K562 (cell line): Measurements from ENCODE around the gene TPCN1. TPM values are rescaled to one million over a fixed set of nuclear protein-coding genes. Genes with fewer than 3 reads are reported as not detected.

Source experiments
- ATAC-seq: fragments of 200-7000 bp; cut with Tn5 transposase; 3 replicates; pipeline ENCODE4 v1.9.1; 2020; ENCODE audit warnings: moderate library complexity
- BruUV-seq: library from RNA; stranded (reverse); fragments of 400-500 nt; replicated peaks from 2 replicates; lab custom pipeline; 2021; lab: Mats Ljungman, UMichigan
- CTCF ChIA-PET: fragments of 300-600 bp; formaldehyde crosslinking; extraction: SDS; loops from one replicate; lab custom pipeline; 2021; ENCODE audit warnings: low intra/inter-chr PET ratio; lab: Yijun Ruan, JAX
- POLR2A ChIA-PET: fragments of 300-600, 350-650 bp; sonication (Branson Sonifier 250); formaldehyde crosslinking; extraction: SDS; loops from one replicate; lab custom pipeline; 2021; ENCODE audit warnings: antibody characterized with exemption, inconsistent platforms; lab: Yijun Ruan, JAX
- DNase-seq, 4 experiments: peaks; one replicate each; pipeline versions ENCODE4 v3.0.0 to v3.0.0-alpha.2; 2011 to 2018; ENCODE audit warnings: low spot score in 3 of 4, mixed read lengths in 3 of 4; ENCODE audit errors: extremely low read depth in 1 of 4
- FAIRE-seq: peaks from 2 replicates; lab custom pipeline; 2011; peaks lifted over from hg19 to GRCh38; lab: Jason Lieb, UNC
- H2AFZ ChIP-seq: 2 replicates; pipeline ENCODE4 v1.6.0; 2011; ENCODE audit warnings: low read depth, low read length, control low read depth, inconsistent platforms
- H3K27ac ChIP-seq: fragments of 200-600 bp; 3 replicates; pipeline ENCODE4 v1.8.0; 2011; ENCODE audit warnings: low read depth, mild to moderate bottlenecking, control low read depth, inconsistent platforms, low read length, moderate library complexity, mixed read lengths; ENCODE audit errors: extremely low read depth
- H3K27me3 ChIP-seq, 2 experiments: fragments of 300-600 bp in 1 of 2; 2 replicates in 1 of 2; 3 replicates in 1 of 2; pipeline versions ENCODE4 v1.6.0 to v1.8.0; 2011; ENCODE audit warnings: inconsistent platforms in 2 of 2, low read length in 2 of 2, mild to moderate bottlenecking in 1 of 2, mixed read lengths in 1 of 2, moderate library complexity in 1 of 2; ENCODE audit not compliant: control insufficient read depth in 2 of 2, insufficient read depth in 2 of 2
- H3K36me3 ChIP-seq: fragments of 300-600 bp; 3 replicates; pipeline ENCODE4 v1.8.0; 2011; ENCODE audit warnings: mild to moderate bottlenecking, low read length, inconsistent platforms; ENCODE audit not compliant: control insufficient read depth, insufficient read depth
- H3K4me1 ChIP-seq, 2 experiments: fragments of 200-600 bp in 1 of 2; replicated peaks in 1 of 2; 2 replicates in 1 of 2; 3 replicates in 1 of 2; pipeline versions ENCODE4 v1.5.1 to v1.8.0; 2011; ENCODE audit warnings: inconsistent platforms in 2 of 2, low read length in 2 of 2, mild to moderate bottlenecking in 1 of 2, mixed read lengths in 1 of 2, moderate library complexity in 1 of 2; ENCODE audit not compliant: control insufficient read depth in 2 of 2, insufficient read depth in 2 of 2
- H3K4me2 ChIP-seq: 2 replicates; pipeline ENCODE4 v1.6.1; 2011; ENCODE audit warnings: low read length, control low read depth, inconsistent platforms, mixed read lengths; ENCODE audit not compliant: insufficient read depth
- H3K4me3 ChIP-seq: fragments of 200-600 bp; sonication (generic), shearing (Covaris generic); 2 replicates; pipeline ENCODE4 v1.5.1; 2016; ENCODE audit warnings: control low read depth, inconsistent platforms
- H3K79me2 ChIP-seq: fragments of 200-600 bp; 3 replicates; pipeline ENCODE4 v1.8.0; 2011; ENCODE audit warnings: low read length, inconsistent platforms; ENCODE audit not compliant: control insufficient read depth, insufficient read depth
- H3K9ac ChIP-seq, 2 experiments: 2 replicates each; pipeline versions ENCODE4 v1.6.0 to v1.6.1; 2011; ENCODE audit warnings: low read depth in 2 of 2, low read length in 2 of 2, control low read depth in 1 of 2, inconsistent platforms in 1 of 2, mild to moderate bottlenecking in 1 of 2, mixed read lengths in 1 of 2; ENCODE audit not compliant: insufficient read depth in 1 of 2
- H3K9me1 ChIP-seq: one replicate; pipeline ENCODE4 v1.6.0; 2011; ENCODE audit warnings: inconsistent platforms, mild to moderate bottlenecking, low read length, moderate library complexity; ENCODE audit not compliant: control insufficient read depth, insufficient read depth
- H3K9me3 ChIP-seq: replicated peaks from 2 replicates; pipeline ENCODE4 v1.5.1; 2011; ENCODE audit warnings: low read depth, low read length, inconsistent platforms; ENCODE audit not compliant: control insufficient read depth, insufficient read depth
- H4K20me1 ChIP-seq: replicated peaks from 2 replicates; pipeline ENCODE4 v1.6.1; 2011; ENCODE audit warnings: low read length, inconsistent platforms, mixed read lengths; ENCODE audit not compliant: control insufficient read depth, insufficient read depth
- CTBP1 ChIP-seq: fragments of 450-650 bp; IDR thresholded peaks from 2 replicates; pipeline ENCODE4 v1.6.1; 2016; ENCODE audit warnings: borderline replicate concordance
- FOXA3 ChIP-seq, 2 experiments: fragments of 450-650 bp in 1 of 2; sonication (generic) in 1 of 2; formaldehyde crosslinking; IDR thresholded peaks in 1 of 2; conservative IDR thresholded peaks in 1 of 2; 2 replicates each; pipeline versions ENCODE4 v1.4.0 to v1.8.0; 2020 to 2022; ENCODE audit warnings: mild to moderate bottlenecking in 2 of 2, missing genetic modification reagents in 1 of 2
- KLF13 ChIP-seq: fragments of 450-650 bp; IDR thresholded peaks from 2 replicates; pipeline ENCODE4 v1.6.1; 2016; ENCODE audit warnings: missing genetic modification characterization, low read depth, mild to moderate bottlenecking, missing compliant biosample characterization, moderate library complexity, borderline replicate concordance
- KLF16 ChIP-seq: IDR thresholded peaks from 2 replicates; pipeline ENCODE4 v1.6.1; 2016; ENCODE audit warnings: antibody characterized with exemption
- LCOR ChIP-seq: sonication (generic); formaldehyde crosslinking; IDR thresholded peaks from 2 replicates; pipeline ENCODE4 v1.8.0; 2022; ENCODE audit warnings: mild to moderate bottlenecking, missing genetic modification reagents
- MTA2 ChIP-seq: fragments of 450-650 bp; IDR thresholded peaks from 2 replicates; pipeline ENCODE4 v1.6.1; 2016; ENCODE audit warnings: low read depth
- ZNF197 ChIP-seq: fragments of 200-800 bp; sonication (Bioruptor generic); IDR thresholded peaks from 2 replicates; pipeline ENCODE4 v1.6.1; 2016; ENCODE audit warnings: low read depth, missing genetic modification characterization, missing compliant biosample characterization
- ZNF41 ChIP-seq: fragments of 250-450 bp; sonication (Bioruptor Pico); conservative IDR thresholded peaks from 2 replicates; pipeline ENCODE4 v1.4.0; 2020; ENCODE audit warnings: mild to moderate bottlenecking
- WGBS: fragments of 100-300 bp; shearing (Covaris generic); methylation state at CpG from one replicate; pipeline ENCODE4 v1.1.6; 2016; ENCODE audit warnings: low coverage, mixed read lengths; ENCODE audit not compliant: insufficient coverage; ENCODE audit errors: missing lambda C conversion rate; 5-methylcytosine and 5-hydroxymethylcytosine counted together
- in situ Hi-C: fragments of 300-500 bp; cut with MboI; formaldehyde crosslinking; loops from 4 replicates; pipeline ENCODE4 v1.15.0; 2018; ENCODE audit warnings: inconsistent platforms, mixed read lengths
- intact Hi-C: fragments of 100-400 bp; cut with micrococcal nuclease; formaldehyde crosslinking; loops from 2 replicates; pipeline ENCODE4 v1.14.2; 2022
- polyA plus RNA-seq, 8 experiments: library from polyadenylated mRNA; depleted of rRNA in 4 of 8; stranded (reverse) in 5 of 8; unstranded in 3 of 8; fragments of >200 nt; fragmentation: Nextera tagmentation in 2 of 8; fragmentation: Illumina TruSeq in 1 of 8; extraction: Ambion mirVana in 2 of 8; extraction: Trizol in 1 of 8; gene quantifications; 2 replicates each; pipeline versions ENCODE4 v1.2.1 to v1.2.3, GENCODE V29; 2011 to 2014; ENCODE audit warnings: inconsistent platforms in 1 of 8, missing spikeins in 1 of 8
- total RNA-seq, 7 experiments: library from RNA; depleted of rRNA in 6 of 7; stranded (reverse); fragments of >200 nt in 6 of 7; fragmentation: Illumina TruSeq in 2 of 7; extraction: Trizol in 2 of 7; gene quantifications; 2 replicates each; pipeline versions ENCODE4 v1.2.1 to v1.2.3, GENCODE V29; 2011 to 2021; ENCODE audit warnings: low replicate concordance in 1 of 7
- TF ChIP-seq, protein P1 (sequence below), 2 experiments: fragments of 200-800 bp in 1 of 2; sonication (Bioruptor generic) in 1 of 2; sonication (generic) in 1 of 2; formaldehyde crosslinking in 1 of 2; IDR thresholded peaks in 1 of 2; conservative IDR thresholded peaks in 1 of 2; 2 replicates each; pipeline versions ENCODE4 v1.5.0 to v1.6.1; 2016 to 2020; ENCODE audit warnings: missing compliant biosample characterization in 1 of 2, missing genetic modification characterization in 1 of 2, missing genetic modification reagents in 1 of 2
- TF ChIP-seq, protein P2 (sequence below): sonication (generic); formaldehyde crosslinking; IDR thresholded peaks from 2 replicates; pipeline ENCODE4 v1.8.1; 2023; ENCODE audit warnings: mild to moderate bottlenecking, missing genetic modification reagents, moderate library complexity

Gene TPCN1
- total and polyA plus RNA-seq, 9 of the 15 experiments (the other 6 are each of a cell fraction or from before 2014, with no cell fraction given): 0.80 to 23.8 (median 7.4) TPM

DNA sequence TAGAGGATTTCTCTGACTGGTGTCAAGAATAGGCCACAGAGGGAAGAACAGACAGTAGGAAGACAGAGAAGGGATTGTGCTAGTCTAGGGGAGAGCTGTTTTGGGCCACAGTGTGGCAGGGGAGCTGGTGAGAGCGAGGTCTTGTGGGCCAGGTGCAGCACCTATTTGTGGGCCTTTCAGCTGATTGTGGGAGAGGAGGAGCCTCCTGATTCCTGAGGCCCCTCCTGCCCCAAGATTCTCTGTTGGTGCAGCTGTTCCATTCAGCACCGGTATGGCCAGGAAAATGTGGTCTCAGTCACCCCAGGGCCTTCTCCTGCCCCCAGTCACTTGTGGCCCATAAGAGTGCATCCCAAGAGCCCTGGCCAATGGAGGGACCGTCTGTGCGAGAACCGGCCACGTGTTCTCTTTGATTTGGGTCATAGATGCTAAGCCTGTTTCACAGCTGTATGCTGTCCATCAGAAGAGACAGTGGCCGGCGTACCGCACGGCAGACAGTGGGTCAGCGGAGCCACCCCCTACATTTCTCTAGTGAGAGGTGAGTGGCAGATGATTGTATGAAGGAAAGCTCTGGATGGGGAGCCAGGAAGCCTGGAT, 27.7 kb downstream of the TPCN1 start (continued):
- TF ChIP-seq, protein P1, sequence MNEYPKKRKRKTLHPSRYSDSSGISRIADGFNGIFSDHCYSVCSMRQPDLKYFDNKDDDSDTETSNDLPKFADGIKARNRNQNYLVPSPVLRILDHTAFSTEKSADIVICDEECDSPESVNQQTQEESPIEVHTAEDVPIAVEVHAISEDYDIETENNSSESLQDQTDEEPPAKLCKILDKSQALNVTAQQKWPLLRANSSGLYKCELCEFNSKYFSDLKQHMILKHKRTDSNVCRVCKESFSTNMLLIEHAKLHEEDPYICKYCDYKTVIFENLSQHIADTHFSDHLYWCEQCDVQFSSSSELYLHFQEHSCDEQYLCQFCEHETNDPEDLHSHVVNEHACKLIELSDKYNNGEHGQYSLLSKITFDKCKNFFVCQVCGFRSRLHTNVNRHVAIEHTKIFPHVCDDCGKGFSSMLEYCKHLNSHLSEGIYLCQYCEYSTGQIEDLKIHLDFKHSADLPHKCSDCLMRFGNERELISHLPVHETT (CRISPR knock-in tag; conservative IDR thresholded peaks at IDR 0.05 in 1 of 2, IDR thresholded peaks at IDR 0.05 in 1 of 2): no peak
- TF ChIP-seq KLF13 (no peak), ZNF41 (CRISPR knock-in tag) (no peak)

DNA sequence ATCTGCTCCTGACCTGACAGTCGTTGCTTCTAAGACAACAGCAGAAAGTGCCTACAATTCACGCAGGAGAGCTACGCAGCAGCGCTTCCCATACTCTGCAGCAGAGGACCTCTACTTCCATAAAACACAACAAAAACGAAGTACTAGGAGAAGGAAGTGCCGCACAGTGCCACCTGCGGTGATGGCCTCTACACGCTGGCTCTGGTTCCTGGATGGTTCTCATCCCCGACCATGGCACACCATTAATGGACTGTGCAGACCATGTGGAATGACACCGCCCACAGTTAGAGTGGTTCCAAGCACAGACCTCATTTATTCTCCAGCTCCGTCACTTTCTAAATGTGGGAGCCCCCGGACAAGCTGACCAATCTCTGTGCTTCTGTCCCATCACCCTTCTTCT, 28.3 kb downstream of the TPCN1 start:
- H3K4me3 ChIP-seq: no peak overlapping the region
- H3K27ac ChIP-seq: no peak overlapping the region
- no peak overlapping the region for H3K9ac ChIP-seq
- no peaks in the 10 kb centered on the region for H3K79me2 ChIP-seq
- ATAC-seq: no peak
- H3K27me3 ChIP-seq: no peaks in the 10 kb centered on the region
- 84% methylated on average over 12 of the region's 12 CpGs for WGBS
- no peak overlapping the region for H2AFZ ChIP-seq
- peaks cover 2% of the 10 kb centered on the region; the same call in 1 of the 2 replicates for H3K9me3 ChIP-seq
- no peaks in the 10 kb centered on the region for H3K9me1 ChIP-seq
- in situ Hi-C loops (no loop called here), intact Hi-C loops (no loop called here)
- FAIRE-seq: no peak
- H3K4me2 ChIP-seq: no peak overlapping the region
- peaks cover 36% of the 10 kb centered on the region; the same call in 2 of the 3 replicates for H3K36me3 ChIP-seq
- H3K4me1 ChIP-seq: peaks cover 19 to 30% of the 10 kb centered on the region in 2 experiments; a peak in 4 of 5 replicates
- H4K20me1 ChIP-seq: no peaks in the 10 kb centered on the region
- no TSS peak for BruUV-seq
- ChIA-PET CTCF (no interaction called here), POLR2A (interaction anchor here (0.6 to 1.1 kb wide), 3 partner anchors 11 to 70 kb away, joined by 3 to 6 read pairs (median 3); no protein-coding TSS in a partner anchor)
- no peak for DNase-seq
- TF ChIP-seq CTBP1 (no peak), KLF16 (no peak), FOXA3 (CRISPR knock-in tag; conservative IDR thresholded peaks at IDR 0.05 in 1 of 2, IDR thresholded peaks at IDR 0.05 in 1 of 2) (no peak), LCOR (CRISPR knock-in tag) (no peak), MTA2 (no peak), ZNF197 (CRISPR knock-in tag) (no peak)
- TF ChIP-seq, protein P2, sequence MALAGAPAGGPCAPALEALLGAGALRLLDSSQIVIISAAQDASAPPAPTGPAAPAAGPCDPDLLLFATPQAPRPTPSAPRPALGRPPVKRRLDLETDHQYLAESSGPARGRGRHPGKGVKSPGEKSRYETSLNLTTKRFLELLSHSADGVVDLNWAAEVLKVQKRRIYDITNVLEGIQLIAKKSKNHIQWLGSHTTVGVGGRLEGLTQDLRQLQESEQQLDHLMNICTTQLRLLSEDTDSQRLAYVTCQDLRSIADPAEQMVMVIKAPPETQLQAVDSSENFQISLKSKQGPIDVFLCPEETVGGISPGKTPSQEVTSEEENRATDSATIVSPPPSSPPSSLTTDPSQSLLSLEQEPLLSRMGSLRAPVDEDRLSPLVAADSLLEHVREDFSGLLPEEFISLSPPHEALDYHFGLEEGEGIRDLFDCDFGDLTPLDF (CRISPR knock-in tag): no peak
